Measurements from ENCODE around the gene RAB3GAP1.

DNA sequence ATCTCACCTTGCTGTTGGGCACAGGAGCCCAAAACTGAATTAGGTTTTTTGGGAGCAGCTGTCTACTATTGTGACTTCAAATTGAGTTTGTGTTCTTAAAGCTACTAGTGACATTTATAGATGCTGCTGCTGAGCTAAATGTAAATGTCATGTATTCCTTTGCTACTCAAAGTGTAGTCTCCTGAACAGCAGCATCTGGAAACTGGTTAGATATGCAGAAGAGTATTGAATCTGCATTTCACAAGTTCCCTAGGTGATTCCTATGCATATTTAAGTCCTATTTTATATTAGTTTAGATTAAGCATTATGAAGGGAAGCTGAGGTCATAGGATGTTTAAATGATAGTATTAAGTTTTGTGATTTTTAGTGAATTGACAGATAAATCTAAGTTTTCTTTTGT is 67.5 kb downstream of the RAB3GAP1 start:
- TF ChIP-seq CTCF (IDR thresholded peaks at IDR 0.05) (no peak), EZH2 (IDR thresholded peaks at IDR 0.05) (no peak), EZH2phosphoT487 (IDR thresholded peaks at IDR 0.05) (no peak)
